A673 (cell line): ENCODE measurements around the gene NPFFR2.

ENCODE experiments used
- CTCF ChIP-seq: fragments of 300-800, 200-600 bp; sonication (generic); conservative IDR thresholded peaks from 2 replicates; pipeline ENCODE4 v1.5.1; 2017; ENCODE audit warnings: low read depth, mild to moderate bottlenecking, antibody characterized with exemption, low read length, moderate library complexity, mixed read lengths
- EZH2 ChIP-seq: fragments of 200-600 bp; sonication (generic); IDR thresholded peaks from 2 replicates; pipeline ENCODE4 v1.6.1; 2017; ENCODE audit warnings: borderline replicate concordance, low read depth, mild to moderate bottlenecking, mixed read lengths, antibody characterized with exemption, low read length; ENCODE audit not compliant: poor library complexity, severe bottlenecking

GRCh38 chr4:72067051-72067450 is 35.3 kb downstream of the NPFFR2 start:
- TF ChIP-seq CTCF (no peak), EZH2 (no peak)
